GM19468 (cell line): Measurements from ENCODE around the gene SETX.
"Not testable (repeated sequence)": the region's sequence is repeated elsewhere in the genome, so short reads cannot be mapped to it uniquely, and the experiment has no call there.

ENCODE experiments used
- ATAC-seq: cut with Tn5 transposase; IDR thresholded peaks from one replicate; pipeline ENCODE4 v1.9.1; 2021; ENCODE audit warnings: mild to moderate bottlenecking, moderate library complexity, moderate number of reproducible peaks; ENCODE audit not compliant: unreplicated experiment; ENCODE audit errors: extremely low read depth

Gene SETX

GRCh38 chr9:132354637-132355355, at the start of gene SETX:
SETX (minus strand) TSS chr9:132354986; CDS start chr9:132349428, 5,558 bp downstream.
- peak; percentile 76 for ATAC-seq

GRCh38 chr9:132404228-132404881, 49.6 kb upstream of the SETX start:
- ATAC-seq, result no peak

DNA sequence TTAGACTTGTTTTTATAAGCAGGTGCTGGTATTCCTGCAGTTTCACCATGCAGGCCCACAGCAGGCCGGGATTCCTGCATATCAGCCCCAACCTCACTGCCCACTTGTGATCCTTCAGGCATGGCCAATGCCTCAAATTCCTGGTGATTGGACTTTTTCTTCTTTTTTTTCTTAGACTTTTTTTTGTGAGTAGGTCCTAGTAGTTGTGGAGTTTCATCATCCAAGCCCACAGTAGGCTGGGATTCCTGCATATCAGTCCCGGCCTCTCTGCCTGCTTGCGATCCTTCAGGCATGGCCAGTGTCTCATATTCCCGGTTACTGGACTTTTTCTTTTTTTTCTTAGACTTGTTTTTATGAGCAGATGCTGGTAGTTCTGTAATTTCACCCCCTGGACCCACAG, 47.0 kb upstream of the SETX start:
- ATAC-seq, result no peak

DNA sequence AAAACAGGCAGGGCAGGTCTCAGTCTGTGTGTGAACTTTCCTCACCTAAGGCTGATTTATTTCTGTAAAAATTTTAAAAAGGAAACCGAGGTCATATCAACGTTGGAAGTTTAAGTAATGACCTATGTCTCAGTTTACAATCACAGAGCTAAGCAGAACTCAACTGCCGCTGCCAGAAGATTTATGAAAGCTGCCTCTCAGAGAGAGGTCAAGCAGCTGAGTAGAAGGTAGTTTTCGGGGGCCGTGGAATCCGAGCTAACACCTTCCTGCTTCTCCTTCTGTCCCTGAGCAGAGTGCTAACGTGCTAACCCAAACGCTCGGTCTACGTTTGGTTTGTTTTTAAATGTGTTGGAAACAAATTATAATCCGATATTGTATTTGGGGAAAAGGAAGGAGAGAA, 40.8 kb upstream of the SETX start:
- no peak for ATAC-seq

DNA sequence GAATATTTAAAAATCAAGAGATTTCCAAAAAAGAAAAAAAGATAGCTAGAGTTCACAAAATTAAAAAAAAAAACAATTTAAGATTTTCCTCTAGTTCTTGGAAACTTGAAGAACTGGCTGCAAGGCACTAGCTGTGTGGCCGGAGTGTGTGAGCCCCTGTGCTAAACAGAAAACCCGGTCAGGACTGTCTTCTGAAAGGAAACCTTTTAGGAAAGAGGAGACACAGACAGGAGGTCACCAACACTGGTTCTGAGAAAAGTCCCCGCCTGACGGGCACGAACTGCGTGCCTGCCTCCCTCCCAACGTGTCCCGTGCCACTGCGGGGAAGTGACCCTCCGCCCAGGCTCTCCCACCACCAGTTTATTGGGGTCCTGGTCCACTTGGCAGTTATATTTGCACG, 36.7 kb upstream of the SETX start:
- ATAC-seq, result no peak

GRCh38 chr9:132390966-132391365, 36.2 kb upstream of the SETX start:
- ATAC-seq, result no peak

DNA sequence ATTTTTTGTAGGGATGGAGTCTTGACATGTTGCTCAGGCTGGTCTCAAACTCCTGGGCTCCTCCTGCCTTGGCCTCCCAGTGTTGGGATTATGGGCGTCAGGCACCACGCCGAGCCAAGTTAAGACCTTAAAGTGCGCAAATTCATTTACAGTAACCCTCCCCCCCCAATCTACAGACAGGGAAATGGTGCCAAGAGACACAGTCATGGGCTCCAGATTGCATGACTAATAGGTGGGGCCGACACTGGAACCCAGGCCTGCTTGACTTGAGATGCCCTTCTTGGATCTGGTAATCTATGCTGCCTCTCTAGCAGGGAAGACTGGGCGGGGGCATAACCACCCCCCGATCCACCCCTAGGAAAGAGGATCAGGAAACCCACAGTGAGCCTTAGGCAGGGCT, 32.3 kb upstream of the SETX start:
- no peak for ATAC-seq

DNA sequence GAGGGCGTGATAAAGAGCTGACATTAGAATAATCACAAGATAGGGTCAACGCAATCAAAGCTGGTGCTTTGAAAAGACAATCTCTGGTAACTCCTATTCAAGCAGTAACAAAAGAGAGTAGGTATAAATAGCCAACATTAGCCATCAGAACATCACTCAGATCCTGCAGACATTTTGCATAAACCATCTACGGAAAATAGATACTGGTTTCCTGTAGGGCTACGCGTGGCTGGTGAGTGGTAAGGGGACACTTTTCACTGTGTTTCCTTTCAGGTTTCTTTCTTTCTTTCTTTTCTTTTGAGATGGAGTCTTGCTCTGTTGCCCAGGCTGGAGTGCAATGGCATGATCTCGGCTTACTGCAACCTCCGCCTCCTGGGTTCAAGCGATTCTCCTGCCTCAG, 29.6 kb upstream of the SETX start:
- ATAC-seq, result no peak

- no peak for ATAC-seq
Measured at GRCh38 chr9:132383462-132383883, 28.7 kb upstream of the SETX start.

DNA sequence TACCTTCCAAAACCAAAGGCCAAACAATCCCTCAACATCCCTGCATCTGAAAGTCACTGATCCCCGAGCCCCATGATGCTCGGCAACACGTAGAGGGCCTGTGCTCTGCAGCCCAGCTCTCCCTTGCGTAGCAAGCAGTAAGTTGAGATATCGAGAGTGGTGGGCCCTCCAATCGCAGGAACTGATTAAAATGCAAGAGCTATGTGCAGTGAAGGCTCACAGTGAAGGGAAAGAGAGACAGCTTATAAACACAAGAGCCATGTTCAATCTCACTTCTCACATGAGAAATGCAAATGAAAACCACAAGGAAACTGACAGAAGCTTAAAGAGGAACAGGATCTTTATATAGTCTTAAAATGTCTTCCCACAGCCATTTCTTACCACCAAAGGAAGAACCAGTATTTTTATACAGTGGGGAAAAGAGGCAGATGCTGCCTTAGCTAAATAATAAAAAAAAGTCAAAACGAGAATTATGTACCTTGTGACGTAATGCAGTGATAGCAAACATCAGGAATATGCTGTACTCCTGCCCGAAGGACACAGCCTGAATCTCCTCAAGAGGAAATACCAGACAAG, 27.3 kb upstream of the SETX start:
- peak; percentile 79 for ATAC-seq

DNA sequence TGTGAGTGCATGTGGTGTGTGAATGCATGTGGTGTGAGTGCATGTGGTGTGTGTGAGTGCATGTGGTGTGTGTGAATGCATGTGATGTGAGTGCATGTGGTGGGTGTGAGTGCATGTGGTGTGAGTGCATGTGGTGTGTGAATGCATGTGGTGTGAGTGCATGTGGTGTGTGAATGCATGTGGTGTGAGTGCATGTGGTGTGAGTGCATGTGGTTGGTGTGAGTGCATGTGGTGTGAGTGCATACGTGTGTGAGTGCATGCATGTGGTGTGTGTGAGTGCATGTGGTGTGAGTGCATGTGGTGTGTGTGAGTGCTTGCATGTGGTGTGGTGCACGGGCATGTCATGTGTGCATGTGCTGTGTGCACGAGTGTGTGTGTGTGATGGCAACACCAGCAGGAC, 23.6 kb upstream of the SETX start:
- not testable (repeated sequence) for ATAC-seq

- ATAC-seq, result not testable (repeated sequence)
Measured at GRCh38 chr9:132377769-132378168, 23.0 kb upstream of the SETX start.

DNA sequence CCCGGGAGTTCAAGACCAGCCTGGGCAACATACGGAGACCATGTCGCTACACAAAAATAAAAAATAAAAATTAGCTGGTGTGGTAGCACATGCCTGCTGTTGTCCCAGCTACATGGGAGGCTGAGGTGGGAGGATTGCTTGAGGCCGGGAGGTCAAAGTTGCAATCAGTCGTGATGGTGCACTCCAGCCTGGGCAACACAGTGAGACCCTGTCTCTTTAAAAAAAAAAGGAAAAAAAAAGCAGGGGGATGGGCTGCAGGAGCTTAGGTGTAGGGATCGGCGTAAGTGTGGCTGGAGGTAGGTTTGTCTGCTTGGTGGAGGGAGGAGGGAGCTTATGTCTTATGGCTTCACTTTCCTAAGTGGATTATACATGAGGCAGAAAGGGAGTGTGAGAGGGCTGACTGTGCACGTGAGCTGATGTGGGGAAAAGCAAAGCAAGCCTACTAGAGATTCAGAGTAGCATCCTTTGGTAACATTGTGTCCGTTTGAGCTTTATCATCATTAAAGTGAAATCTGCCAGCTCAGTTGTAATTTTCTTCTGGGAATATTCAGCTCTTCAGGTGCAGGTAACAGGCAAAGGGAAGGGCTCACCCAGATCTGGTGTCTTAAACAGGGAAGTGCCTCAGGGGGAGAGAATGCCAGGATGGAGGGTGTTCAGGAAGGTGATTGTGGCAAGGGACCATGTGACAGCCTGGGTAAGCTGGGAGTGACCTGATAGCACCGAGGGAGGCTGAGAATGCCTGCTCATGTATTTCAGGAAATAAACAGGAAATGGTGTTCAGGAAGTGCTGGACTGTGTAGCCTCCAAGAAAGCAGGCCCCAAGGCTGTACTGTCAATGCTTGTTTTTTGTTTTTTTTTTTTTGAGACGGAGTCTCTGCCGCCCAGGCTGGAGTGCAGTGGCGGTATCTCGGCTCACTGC, 17.6 kb upstream of the SETX start:
- no peak for ATAC-seq

DNA sequence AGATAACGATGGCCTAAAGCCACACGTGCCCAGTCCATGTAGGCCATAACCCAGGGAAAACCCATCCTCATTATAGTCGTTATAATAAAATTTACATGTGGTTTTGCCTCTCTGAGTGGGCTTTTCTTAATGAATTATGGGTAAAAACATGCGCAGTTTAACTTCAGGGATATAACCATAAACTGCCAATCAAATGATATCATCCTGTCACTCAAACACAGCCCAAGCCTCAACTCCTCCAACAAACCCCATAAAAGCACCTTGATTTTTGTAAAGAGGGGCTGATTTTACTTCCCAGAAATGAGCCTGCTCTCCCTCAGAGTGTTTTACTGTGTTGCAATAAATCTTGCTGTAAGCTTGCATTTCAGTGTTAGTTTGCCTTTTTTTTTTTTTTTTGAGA, 15.8 kb upstream of the SETX start:
- ATAC-seq, result no peak

- no peak for ATAC-seq
Measured at GRCh38 chr9:132369421-132369820, 14.6 kb upstream of the SETX start.

DNA sequence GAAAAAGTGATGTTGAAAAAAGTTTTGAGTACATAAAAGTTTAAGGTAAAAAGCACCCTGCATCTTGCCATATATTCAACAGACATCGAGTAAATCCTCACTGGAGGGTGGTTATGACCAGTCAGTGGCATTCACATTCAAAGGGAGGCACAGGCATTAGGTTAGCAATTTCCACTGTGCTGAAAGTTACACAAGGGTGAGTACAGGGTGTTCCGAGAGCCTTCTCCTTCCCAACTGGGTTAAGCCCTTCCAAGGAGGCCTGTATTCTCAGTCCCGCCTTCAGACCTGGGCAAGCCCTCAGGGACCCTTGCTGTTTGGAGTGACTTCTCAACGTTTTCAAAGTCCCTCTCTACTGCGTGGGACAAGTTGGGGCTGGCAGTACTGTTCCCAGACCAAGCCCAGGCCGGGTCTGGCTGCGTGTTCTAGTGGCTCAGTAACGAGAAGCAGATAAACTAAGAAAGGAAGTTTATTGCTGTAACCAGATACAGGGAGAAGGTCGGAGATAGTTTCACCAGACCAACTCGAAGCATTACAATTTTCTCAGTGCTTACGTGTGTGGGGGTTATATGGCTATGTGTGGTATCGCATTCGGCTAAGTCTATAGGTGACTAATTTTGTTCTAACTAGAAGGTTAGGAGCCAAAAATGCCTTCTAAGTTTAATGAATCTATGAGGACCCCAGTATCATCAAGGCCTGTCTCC, 13.0 kb upstream of the SETX start:
- ATAC-seq, result no peak

DNA sequence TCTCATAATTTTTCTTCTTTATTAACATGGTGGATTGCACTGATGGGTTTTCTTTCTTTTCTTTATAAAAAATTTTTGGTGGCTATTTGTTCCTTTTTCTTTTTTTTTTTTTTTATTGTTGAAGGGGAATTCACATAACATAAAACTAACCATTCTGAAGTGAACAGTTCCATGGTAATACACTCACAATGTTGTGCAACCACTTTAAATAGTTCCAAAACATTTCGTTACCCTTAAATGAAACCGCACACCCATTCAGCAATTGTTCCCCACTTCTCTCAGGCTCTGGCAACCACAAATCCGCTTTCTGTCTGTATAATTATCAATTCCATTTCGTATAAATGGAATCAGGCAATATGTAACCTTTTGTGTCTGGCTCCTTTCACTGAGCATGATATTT, 11.7 kb upstream of the SETX start:
- ATAC-seq, result no peak

DNA sequence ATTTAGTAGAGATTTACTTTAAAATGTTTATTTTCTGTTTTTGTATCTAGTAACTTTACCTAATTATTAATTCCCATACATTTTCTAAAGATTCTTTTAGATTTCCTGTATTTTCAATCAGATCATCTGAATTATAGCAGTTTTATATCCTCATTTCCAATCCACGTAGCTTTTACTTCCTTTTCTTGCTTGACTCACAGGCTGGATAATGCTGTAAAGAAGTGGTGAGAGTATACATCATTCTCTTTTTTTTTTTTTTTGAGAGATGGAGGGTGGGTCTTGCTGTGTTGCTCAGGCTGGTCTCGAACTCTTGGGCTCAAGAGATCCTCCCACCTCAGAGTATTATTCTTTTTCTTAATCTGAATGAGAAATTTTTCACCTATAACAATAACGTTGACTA, 11.2 kb upstream of the SETX start:
- no peak for ATAC-seq

DNA sequence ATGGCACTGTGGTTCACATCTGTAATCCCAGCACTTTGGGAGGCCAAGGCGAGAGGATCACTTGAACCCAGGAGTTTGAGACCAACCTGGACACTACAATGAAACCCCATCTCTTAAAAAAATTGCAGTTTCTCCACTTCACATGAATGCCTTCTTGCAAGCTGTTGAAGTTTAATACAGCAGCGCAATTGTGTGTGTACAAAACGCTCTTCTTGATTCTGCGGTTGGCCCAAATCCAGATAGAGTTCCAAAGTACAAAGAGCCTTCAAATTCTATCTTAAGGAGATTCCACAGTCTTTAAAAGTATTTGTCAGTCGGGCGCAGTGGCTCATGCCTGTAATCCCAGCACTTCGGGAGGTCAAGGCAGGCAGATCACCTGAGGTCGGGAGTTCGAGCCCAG, 9.3 kb upstream of the SETX start:
- no peak for ATAC-seq

DNA sequence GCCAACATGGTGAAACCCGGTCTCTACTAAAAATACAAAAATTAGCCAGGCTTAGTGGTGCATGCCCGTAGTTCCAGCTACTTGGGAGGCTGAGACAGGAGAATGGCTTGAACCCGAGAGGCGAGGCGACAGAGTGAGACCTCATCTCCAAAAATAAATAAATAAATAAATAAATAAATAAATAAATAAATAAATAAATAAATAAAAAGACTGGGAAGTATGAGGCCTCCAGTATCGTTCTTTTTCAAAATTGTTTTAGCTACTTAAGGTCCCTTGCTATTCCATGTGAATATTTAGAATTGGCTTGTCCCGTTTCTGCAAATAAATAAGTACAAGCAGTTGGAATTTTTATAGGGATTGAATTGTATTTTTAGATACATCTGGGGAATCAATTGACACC, 3.0 kb upstream of the SETX start:
- ATAC-seq, result no peak
